GM12801 (cell line): Measurements from ENCODE around the gene FUT6.

ENCODE experiments used
- CTCF ChIP-seq: IDR thresholded peaks from one replicate; pipeline ENCODE4 v1.5.1; 2011; ENCODE audit warnings: control low read depth; ENCODE audit not compliant: insufficient read length; ENCODE audit errors: extremely low read depth

Gene FUT6

GRCh38 chr19:5828661-5829566 lies 10.6 kb downstream of the FUT6 start:
- no peak for TF ChIP-seq CTCF

GRCh38 chr19:5827891-5828660 lies 11.4 kb downstream of the FUT6 start:
- no peak for TF ChIP-seq CTCF

GRCh38 chr19:5827342-5827890 lies 12.1 kb downstream of the FUT6 start:
- TF ChIP-seq CTCF = no peak

GRCh38 chr19:5826531-5827341 lies 12.8 kb downstream of the FUT6 start:
- no peak for TF ChIP-seq CTCF

- TF ChIP-seq CTCF = no peak
Measured at GRCh38 chr19:5825178-5825577, 14.3 kb downstream of the FUT6 start.

GRCh38 chr19:5824751-5825150 lies 14.8 kb downstream of the FUT6 start:
- no peak for TF ChIP-seq CTCF
